Kidney epithelial cell (primary cell): Measurements from ENCODE around the gene MAPKAPK2. TPM values are rescaled to one million over a fixed set of nuclear protein-coding genes. Genes with fewer than 3 reads are reported as not detected.

ENCODE experiments used
- DNase-seq: peaks from one replicate; pipeline ENCODE4 v3.0.0-alpha.2; 2010; ENCODE audit warnings: low read depth
- H3K27me3 ChIP-seq: 2 replicates; pipeline ENCODE4 v1.6.0; 2011; ENCODE audit warnings: low read length; ENCODE audit not compliant: control insufficient read depth, insufficient read depth
- H3K36me3 ChIP-seq: 2 replicates; pipeline ENCODE4 v1.5.1; 2011; ENCODE audit warnings: low read length; ENCODE audit not compliant: control insufficient read depth, insufficient read depth
- H3K4me3 ChIP-seq: 2 replicates; pipeline ENCODE4 v1.5.1; 2011; ENCODE audit warnings: low read depth, mild to moderate bottlenecking, control low read depth, low read length
- CTCF ChIP-seq: IDR thresholded peaks from 2 replicates; pipeline ENCODE4 v1.5.1; 2011; ENCODE audit warnings: mild to moderate bottlenecking, moderate library complexity, low read length, control low read depth, inconsistent platforms; ENCODE audit not compliant: insufficient read depth, poor library complexity, severe bottlenecking
- total RNA-seq: library from RNA; depleted of rRNA; stranded (reverse); fragments of >200 nt; gene quantifications from 2 replicates; pipeline ENCODE4 v1.2.3, GENCODE V29; 2015

MAPKAPK2 gene
- total RNA-seq, 1 donor from 2014 or later, result 64.0 TPM

DNA sequence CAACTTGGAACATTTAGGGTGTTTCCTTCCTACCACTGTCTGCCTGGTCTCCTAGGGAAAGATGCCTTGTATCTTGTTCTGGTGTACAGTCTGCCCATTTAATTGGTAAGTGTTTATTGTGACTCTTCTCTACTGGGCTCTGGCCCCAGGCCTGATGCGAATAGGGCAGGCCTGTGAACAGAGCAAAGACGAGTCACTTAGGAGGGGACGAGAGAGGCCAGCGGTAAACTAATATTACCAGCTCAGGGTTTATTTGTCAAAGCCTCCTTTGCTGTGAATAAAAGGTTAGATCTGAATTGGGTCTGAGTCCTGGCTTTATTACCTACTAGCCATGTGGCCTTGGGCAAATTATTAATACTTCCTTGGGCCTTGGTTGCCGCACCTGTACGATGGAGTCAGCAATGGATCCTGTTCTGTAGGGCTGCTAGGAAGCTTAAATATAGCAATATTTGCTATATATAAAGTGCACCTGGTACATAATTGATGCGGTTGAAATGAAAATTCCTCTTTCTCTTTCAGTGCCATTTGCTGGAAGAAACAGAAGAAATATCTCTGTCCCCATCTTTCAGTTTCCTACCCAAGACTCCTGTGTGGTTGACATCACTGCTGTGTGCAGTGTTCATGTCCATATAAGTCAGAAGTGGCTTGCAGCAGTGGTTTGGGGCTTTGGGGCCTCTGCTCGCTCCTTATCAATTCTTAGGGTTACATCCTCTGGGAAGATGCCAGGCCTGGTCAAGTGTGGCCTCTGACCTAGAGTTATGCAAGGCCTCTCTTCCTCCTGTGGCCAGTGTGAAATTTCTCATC lies 32.4 kb downstream of the MAPKAPK2 start:
- TF ChIP-seq CTCF, result no peak
- Histone ChIP-seq H3K4me3 (no peak overlapping the region), H3K36me3 (no peaks in the 10 kb centered on the region), H3K27me3 (no peaks in the 10 kb centered on the region)
- no peak for DNase-seq

GRCh38 chr1:206717674-206717989 lies 32.9 kb downstream of the MAPKAPK2 start:
- Histone ChIP-seq H3K36me3 (no peaks in the 10 kb centered on the region), H3K4me3 (no peak overlapping the region), H3K27me3 (no peaks in the 10 kb centered on the region)
- TF ChIP-seq CTCF, result no peak
- no peak for DNase-seq

DNA sequence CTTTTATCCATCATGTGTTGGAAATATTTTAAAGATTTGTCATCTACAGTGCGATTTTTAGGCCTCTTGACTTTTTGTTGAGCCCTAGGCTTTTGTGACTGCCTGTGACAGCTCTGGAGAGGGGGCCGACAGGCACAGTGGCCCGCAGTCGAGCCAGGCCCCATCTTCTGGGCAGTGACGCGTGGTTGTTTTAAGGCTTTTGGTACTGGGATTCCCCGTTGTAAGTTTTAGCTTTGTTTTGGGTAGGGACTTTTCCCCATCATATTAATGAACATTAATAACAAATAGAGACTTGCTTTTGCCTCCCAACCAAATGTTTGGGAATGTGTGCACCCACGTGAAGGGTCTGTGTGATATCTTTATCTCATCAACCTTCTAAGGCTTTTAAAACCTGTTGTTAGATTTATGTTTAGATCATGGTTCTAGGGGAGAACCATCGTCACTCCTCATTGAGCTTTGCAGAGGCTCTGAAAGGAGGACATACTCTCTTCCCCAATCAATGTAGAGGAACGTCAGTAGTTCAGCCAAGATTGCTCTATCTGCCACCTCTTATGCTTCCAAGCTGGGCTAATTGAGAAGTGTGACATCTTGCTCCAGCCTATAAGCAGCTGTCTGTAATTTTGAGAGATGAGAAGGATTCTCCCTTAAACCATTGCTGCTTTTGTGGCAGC lies 34.6 kb downstream of the MAPKAPK2 start:
- H3K36me3 ChIP-seq, result no peaks in the 10 kb centered on the region
- DNase-seq, result no peak
- H3K4me3 ChIP-seq, result no peak overlapping the region
- no peaks in the 10 kb centered on the region for H3K27me3 ChIP-seq
- no peak for TF ChIP-seq CTCF

GRCh38 chr1:206721454-206721853 lies 36.7 kb downstream of the MAPKAPK2 start:
- DNase-seq, result no peak
- H3K27me3 ChIP-seq, result no peaks in the 10 kb centered on the region
- H3K4me3 ChIP-seq, result no peak overlapping the region
- TF ChIP-seq CTCF, result no peak
- H3K36me3 ChIP-seq, result no peaks in the 10 kb centered on the region

- no peak for TF ChIP-seq CTCF
Observed at GRCh38 chr1:206722751-206723461, 38.2 kb downstream of the MAPKAPK2 start.

More at GRCh38 chr1:206722751-206723461, 38.2 kb downstream of the MAPKAPK2 start:
- no peak overlapping the region for H3K4me3 ChIP-seq
- H3K27me3 ChIP-seq, result no peaks in the 10 kb centered on the region
- DNase-seq, result no peak
- no peaks in the 10 kb centered on the region for H3K36me3 ChIP-seq
